ENCODE results near the gene WHRN.

Gene WHRN

GRCh38 chr9:114493521-114494184 is 11.6 kb downstream of the WHRN start:
- no peak for DNase-seq (ENCODE audit: low read depth)
- TF ChIP-seq, protein P1, sequence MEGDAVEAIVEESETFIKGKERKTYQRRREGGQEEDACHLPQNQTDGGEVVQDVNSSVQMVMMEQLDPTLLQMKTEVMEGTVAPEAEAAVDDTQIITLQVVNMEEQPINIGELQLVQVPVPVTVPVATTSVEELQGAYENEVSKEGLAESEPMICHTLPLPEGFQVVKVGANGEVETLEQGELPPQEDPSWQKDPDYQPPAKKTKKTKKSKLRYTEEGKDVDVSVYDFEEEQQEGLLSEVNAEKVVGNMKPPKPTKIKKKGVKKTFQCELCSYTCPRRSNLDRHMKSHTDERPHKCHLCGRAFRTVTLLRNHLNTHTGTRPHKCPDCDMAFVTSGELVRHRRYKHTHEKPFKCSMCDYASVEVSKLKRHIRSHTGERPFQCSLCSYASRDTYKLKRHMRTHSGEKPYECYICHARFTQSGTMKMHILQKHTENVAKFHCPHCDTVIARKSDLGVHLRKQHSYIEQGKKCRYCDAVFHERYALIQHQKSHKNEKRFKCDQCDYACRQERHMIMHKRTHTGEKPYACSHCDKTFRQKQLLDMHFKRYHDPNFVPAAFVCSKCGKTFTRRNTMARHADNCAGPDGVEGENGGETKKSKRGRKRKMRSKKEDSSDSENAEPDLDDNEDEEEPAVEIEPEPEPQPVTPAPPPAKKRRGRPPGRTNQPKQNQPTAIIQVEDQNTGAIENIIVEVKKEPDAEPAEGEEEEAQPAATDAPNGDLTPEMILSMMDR (IDR thresholded peaks at IDR 0.05; ENCODE audit: low read length, missing control alignments): no peak
- H3K4me3 ChIP-seq (replicated peaks; ENCODE audit: low read depth, low read length): no peak overlapping the region

- TF ChIP-seq, protein P1 (IDR thresholded peaks at IDR 0.05; ENCODE audit: low read length, missing control alignments): no peak
- DNase-seq (ENCODE audit: low read depth): no peak
- no peak overlapping the region for H3K4me3 ChIP-seq (replicated peaks; ENCODE audit: low read depth, low read length)
Measured at GRCh38 chr9:114492991-114493390, 12.3 kb downstream of the WHRN start.

DNA sequence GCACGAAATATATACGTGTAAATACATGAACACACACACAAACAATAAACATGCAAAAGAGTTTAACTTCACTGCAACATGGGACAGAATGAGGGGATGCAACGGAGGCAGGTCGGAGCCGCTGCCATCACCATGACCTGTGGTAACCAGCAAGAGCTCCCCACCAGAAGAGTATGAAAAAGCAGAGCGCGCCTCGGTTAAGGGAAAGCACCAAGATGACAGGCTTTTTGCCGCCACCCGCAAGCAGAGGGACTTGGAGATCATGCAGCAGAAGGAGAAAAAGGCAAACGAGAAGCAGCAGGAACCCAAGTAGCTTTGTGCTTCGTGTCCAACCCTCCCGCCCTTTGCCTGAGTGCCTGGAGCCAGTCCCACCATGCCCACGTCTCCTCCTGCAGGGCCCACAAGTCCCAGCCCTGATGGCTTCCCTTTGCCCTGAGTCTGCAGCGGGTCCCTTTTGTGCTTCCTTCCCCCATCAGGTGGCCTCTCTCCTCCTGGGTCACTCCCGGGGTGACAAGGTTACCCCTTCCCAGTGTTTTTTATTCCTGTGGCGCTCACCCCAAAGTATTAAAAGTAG is 13.8 kb downstream of the WHRN start:
- TF ChIP-seq, protein P1 (IDR thresholded peaks at IDR 0.05; ENCODE audit: low read length, missing control alignments): no peak
- H3K4me3 ChIP-seq (replicated peaks; ENCODE audit: low read depth, low read length): no peak overlapping the region
- DNase-seq (ENCODE audit: low read depth): no peak

DNA sequence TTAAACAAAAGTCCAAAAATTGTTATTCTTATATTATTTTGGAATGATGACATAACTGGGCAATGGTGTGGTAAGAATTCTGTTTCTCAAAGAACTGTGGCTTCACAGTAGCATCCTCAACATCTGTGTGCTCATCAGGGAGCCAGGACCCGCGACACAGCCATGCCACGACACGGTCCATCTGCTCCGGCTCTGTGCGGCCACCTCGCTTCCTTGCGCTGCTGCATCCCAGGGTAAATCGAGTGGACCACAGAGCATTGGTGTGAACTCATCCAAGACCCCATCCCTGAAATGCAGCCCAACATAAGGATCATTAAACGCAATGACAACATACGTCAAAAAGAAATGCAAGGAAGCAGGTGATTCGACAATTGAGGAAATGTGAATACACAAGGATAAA is 15.3 kb downstream of the WHRN start:
- TF ChIP-seq, protein P1 (IDR thresholded peaks at IDR 0.05; ENCODE audit: low read length, missing control alignments): no peak
- no peak overlapping the region for H3K4me3 ChIP-seq (replicated peaks; ENCODE audit: low read depth, low read length)
- DNase-seq (ENCODE audit: low read depth): no peak

DNA sequence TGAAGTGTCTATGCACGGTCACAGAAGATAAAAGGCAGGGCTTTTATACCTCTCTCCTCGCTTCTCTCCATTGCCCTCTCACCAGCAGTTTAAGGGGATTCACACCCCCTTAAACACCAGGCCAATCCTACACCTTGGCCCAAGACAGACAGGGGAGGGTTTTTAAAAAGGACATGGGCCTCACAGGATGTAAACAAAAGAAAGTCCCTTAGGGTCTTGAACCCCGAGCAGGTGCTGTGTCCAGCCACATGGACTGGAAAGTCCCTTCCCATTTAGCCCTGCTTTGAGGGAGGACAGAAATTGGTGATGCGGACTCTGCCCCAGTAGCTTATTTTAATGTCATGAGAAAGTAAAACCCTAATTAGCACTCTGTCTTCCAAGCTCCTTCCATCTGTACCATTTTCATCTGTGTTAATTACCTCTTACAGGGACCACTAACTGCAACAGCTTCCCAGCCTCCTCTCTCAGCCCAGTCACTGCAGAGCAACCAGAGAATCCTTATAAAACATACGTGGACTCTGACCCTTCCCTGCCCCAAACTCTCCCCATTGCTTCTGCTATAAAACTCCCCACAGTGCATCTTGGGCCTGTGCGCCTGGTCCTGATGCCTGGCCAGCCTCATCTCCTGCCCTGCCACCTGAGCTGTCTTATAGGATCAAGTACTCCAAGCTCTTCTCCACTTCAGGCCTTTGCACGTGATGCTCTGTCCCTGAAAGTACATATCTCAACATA is 16.7 kb downstream of the WHRN start:
- H3K4me3 ChIP-seq (replicated peaks; ENCODE audit: low read depth, low read length): no peak overlapping the region
- DNase-seq (ENCODE audit: low read depth): no peak
- TF ChIP-seq, protein P1 (IDR thresholded peaks at IDR 0.05; ENCODE audit: low read length, missing control alignments): no peak

DNA sequence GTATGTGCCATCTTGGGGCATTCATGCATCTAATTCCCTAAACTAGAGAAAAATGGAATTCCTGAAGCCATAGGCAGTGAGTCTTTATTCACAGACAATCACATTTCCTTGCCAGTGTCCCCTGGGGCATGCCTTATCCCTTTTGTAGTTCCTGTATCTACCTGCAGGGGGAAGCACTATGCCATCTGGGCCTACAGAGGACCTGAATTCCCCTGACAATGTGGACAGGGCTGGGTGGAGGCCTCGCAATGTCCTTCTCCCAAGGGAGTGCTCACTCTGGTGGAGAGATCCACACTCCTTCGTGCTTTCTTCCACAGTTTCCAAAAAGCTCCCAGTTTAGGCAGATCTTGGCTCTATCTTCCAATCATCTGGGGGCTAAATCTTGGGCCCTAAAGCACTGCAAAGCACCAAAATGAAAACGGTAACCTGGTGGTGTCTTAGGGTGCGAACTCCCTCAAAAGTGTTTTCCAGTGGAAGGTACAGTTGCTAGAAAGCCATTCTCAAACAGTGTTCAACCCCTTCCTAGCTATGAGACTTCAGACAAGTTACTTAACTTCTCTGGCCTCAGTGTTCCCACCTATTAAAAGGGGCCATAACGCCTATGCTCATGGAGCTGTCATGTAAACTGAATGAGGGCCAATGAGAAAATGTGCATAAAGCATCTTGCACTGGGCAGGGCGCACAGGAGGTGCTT is 17.5 kb downstream of the WHRN start:
- no peak overlapping the region for H3K4me3 ChIP-seq (replicated peaks; ENCODE audit: low read depth, low read length)
- DNase-seq (ENCODE audit: low read depth): peak; percentile 77
- TF ChIP-seq, protein P1 (IDR thresholded peaks at IDR 0.05; ENCODE audit: low read length, missing control alignments): peak; percentile 92
